RPMI8226 (cell line): ENCODE data around the gene PSMD3.
"Not testable (repeated sequence)": the region's sequence is repeated elsewhere in the genome, so short reads cannot be mapped to it uniquely, and the experiment has no call there.

Source experiments
- DNase-seq: peaks from one replicate; pipeline ENCODE4 v3.0.0-alpha.2; 2015

PSMD3 gene

DNA sequence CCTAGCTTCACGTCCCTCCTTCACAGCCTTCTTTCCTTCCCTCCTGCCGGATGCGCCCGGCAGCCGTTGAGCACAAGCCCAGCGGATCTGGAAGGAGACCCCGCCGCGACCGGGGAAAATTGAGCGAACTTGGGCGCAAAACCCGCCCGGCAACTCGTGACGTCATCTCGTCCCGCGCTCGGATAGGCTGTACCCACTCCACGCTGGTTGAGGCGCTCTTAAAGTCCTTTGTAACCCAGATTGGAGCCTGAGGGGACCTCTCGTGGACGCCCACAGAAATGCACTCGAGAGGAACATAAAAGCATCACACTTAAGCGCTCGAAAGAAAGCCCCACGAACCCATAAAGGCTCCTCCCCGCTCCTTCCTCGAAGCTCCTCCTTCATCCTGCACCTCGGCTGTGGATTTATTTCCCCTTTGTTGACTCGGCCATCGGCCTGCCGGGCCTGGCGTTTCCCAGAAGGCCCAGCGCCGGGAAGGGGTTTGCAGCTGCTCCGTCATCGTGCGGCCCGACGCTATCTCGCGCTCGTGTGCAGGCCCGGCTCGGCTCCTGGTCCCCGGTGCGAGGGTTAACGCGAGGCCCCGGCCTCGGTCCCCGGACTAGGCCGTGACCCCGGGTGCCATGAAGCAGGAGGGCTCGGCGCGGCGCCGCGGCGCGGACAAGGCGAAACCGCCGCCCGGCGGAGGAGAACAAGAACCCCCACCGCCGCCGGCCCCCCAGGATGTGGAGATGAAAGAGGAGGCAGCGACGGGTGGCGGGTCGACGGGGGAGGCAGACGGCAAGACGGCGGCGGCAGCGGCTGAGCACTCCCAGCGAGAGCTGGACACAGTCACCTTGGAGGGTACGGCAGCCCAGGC is at the start of gene PSMD3:
PSMD3 (plus strand) TSS at position 457 of the 856 bp plus-strand sequence; CDS start at position 621, 164 bp downstream.
- DNase-seq, result peak; percentile 98

DNA sequence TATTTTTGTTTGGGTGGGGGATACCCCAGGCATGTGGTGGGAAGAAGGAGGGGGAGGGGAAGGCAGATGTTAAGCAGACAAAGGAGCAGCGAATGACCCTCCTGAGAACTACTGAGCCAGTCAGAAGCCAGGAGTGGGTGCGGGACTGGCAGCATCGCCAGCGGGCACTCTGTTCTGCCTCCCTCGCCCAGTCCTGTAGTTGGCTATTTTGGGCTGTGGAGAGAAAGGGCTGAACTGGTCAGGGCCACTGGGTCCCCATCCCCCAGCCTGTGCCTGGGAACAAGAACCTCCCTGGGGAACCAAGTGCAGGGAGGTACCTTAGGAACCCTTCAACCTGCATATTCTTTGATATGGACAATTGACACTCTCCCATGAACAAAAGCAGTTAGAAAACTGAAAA is 46.7 kb upstream of the PSMD3 start:
- DNase-seq, result no peak

DNA sequence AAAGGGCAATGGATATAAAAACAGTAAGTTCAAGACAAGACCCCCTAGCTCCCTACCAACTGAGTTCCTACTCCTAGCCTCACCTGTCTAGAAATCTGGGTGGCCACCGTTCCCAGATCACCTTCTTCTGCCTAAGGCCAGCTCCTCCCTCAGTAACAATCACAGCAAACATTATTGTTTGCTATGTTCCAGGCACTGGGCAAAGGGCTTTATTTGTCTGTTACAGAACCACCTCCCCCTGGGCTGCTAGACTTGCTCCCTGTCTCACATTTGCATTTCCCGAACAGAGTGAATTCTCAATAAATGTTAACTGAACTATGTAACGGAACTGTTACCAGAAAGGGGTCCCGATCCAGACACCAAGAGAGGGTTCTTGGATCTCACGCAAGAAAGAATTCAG is 46.3 kb upstream of the PSMD3 start:
- DNase-seq, result no peak

DNA sequence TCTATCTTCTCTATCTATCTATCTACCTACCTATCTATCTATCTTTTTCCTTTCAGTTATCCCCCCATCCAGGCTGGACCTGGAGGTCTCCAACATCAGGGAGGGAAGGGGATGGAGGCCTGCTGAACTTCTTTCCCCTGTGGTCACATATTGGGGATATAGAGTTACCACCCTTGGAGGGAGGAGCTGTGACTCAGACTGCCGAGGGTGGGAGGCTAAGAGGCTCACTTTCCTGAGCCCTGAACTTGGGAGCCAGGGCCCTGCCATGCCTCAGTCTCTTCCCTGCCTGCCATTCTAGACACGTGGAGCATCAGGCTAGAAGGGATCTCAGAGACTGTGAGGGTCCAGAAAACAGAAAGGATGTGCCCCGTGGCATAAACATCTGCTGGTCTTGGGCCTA is 44.7 kb upstream of the PSMD3 start:
- DNase-seq, result no peak

DNA sequence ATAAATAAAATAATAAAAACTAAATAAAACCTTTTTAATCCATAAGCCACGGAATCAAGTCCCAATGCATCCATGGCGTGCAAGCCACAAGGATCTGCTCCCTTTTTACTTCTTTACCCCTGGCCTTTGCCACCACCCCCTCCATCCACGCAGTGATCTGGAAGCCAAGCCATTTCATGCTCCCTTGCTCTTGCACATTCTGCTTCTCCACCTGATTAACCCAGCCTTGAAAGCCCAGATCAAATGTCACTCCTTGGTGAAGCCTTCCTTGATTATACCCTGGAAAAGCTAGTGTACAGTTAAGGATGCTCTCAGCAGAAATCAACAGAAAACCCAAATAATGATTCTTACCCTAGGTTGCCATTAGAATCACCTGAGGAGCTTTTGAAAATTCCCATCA is 43.2 kb upstream of the PSMD3 start:
- no peak for DNase-seq

DNA sequence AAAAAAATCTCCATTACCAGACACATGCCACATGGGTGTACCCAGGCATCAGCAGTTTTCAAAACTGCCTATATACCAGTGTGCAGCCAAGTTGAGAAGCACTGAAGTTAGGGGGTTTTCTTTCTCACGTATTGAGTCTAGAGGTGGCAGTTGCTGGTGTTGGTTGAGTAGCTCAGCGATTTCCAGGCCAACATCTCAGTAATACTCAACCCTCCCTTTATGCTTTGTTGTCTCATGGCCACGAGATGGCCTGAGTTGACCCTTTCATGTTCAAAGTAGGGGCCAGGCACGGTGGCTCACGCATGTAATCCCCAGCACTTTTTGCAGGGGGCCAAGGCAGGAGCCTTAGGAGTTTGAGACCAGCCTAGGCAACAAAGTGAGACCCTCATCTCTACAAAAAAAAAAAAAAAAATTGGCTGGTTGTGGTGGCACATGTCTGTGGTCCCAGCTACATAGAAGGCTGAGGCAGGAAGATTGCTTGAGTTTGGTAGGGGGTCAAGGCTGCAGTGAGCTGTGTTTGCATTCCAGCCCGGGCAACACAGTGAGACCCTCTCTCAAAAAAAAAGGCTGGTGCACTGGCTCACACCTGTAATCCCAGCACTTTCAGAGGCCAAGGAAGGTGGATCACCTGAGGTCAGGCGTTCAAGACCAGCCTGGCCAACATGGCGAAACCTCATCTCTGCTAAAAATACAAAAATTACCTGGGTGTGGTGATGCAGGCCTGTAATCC is 42.3 kb upstream of the PSMD3 start:
- no peak for DNase-seq

DNA sequence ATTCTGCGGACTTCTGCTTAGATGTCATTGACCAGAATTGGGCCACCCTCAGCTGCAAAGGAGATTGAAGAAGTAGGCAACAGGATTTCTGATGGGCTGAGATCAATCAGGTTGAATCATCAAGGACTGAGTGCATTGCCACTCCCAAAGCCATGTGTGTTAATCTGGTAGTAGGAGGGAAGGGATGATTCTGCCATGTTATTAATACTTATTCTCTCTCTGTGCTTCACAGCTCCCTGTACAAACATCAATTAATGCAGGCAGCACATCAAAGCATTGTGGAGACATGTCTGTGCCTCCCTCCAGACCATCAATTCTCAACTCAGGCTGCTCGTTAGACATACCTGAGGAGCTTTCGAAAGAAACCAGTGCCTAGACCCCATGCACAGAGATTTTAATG is 41.5 kb upstream of the PSMD3 start:
- DNase-seq, result no peak

DNA sequence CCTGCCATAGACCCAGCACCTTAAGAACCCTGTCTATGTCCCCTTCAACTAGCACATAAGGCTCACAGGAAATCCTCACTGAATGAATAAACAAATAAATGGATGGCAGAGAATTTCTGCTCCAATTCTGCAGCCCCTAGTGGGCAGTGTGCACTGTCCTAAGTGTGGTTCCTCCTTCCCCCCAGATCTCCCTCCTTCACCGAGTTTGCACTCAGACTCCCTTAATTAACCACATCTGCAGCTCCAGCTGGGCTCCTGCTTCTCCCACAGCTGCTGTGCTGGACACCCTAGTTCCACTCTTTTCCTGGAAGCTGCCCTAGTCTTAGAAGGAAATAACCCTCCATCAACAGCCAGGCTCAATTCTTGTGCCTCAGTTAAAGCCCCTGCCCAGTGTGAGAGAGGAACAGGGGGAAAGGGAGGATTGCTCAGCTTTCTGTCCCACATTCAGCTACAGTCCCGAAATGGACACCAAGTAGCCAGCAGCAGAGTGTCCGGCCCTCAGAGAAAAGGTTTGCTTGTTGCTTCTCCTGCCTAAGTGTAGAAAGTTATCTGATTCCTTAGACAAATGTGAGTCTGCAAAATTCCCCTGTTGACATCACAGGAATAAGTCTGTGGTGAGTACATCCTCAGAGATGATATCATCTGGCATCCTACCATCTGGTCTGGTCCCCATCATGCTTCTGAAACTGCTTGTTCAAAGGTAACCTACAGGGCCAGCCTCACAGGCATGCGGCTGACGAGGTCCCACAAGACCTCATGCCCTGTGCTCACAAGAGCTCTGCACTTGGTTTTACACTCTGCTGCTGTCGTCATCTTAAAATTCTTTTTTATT is 40.8 kb upstream of the PSMD3 start:
- DNase-seq, result peak; percentile 86

DNA sequence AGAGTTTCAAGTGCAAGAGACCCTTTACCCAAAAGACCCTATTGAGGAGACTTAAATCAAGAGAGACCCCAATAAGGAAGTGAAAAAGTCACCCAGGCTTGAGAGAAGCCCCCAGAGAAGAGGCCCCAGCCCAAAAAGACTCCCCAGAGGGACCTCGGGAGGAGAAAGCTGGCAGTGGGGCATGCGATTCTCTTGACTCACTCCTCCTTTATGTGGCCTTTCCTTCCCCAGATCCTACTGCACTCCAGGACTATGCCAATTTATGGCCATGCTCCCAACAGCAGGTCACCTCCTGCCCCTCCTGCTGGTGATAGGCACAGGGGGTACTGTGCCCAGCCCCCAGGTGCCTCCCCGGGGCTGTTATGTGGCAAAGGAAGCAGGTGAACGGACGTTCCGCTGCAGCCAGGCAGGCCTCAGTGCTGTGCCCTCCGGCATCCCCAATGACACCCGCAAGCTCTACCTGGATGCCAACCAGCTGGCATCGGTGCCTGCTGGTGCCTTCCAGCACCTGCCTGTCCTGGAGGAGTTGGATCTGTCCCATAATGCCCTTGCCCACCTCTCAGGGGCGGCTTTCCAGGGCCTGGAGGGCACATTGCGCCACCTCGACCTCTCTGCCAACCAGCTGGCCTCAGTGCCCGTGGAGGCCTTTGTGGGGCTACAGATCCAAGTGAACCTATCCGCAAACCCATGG is 36.8 kb upstream of the PSMD3 start:
- no peak for DNase-seq

DNA sequence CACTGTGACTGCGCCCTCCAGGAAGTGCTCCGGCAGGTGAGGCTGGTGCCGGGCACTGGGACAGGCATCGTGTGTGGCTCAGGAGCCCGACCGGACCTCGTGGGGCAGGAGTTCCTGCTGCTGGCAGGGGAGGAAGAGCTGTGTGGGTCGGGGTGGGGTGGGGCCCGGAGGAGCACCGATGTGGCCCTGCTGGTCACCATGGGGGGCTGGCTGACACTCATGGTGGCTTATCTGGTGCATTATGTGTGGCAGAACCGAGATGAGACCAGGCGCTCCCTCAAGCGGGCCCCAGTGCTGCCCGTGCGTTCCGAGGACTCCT is 36.3 kb upstream of the PSMD3 start:
- DNase-seq, result no peak

DNA sequence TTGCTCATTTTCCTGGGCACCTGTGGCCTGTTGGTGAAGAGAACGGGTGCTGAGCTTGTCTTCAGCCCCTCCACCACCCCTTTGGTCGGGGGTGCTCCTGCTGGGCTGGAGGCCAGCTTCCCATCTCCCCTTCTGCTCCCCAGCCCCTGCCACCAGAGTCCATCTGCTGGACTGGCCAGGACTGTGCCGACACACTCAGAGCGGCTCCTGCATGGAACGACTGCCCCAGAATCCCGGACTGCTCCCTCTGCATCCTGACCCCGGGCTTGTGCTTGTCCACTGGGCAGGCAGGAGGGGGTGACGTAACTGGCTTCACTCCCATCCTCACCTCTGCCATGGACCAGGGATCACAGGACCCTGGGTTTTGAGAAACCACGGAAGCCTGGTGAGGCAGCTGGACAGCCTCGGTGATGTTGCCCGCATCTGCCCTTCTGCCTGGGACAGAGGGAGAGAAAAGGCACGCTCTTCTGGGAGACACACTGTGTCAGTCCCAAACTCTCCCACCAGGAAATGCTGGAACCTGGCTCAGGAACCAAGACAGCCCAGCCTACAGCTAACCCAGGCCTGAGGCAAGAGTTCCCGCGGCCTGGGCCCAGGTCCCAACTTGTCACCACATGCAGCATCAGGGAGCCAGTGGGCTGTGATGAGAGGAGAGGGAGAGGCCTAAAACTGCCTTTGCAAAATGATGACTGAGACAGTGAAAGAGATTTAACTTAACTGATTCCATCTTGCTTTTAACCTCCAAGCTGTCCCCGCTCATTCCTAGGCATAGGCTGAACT is 33.9 kb upstream of the PSMD3 start:
- DNase-seq, result no peak

DNA sequence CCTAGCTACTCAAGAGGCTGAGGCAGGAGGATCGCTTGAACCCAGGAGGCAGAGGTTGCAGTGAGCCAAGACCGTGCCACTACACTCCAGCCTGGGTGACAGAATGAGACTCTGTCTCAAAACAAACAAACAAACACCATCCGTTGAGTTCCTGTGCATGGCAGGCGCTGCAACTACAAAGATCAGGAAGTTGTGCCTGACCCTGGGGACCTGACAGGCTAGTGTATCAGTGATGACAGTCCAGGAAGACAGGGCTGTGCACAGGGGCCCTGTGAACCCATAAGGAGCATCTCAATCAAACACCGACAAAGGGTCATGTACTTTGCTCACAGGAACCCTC is 32.1 kb upstream of the PSMD3 start:
- DNase-seq, result not testable (repeated sequence)

DNA sequence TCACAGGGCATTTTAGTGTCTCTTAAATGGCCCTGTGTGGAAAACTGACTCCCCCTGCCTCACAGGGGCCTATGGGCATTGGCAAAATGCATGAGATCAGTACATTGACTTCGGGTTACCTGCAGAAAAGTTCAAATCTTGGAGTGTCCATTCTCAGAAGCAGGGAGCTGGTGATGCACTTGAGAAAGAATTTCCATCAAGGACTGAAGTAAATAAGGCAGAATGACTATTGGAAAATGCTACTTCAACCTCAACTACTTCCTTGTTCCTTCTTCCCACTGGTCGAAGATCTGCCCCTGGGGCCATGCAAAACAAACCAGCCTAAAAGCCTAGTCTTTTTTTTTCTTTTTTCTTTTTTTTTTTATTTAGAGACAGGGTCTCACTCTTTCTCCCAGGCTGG is 31.6 kb upstream of the PSMD3 start:
- no peak for DNase-seq

DNA sequence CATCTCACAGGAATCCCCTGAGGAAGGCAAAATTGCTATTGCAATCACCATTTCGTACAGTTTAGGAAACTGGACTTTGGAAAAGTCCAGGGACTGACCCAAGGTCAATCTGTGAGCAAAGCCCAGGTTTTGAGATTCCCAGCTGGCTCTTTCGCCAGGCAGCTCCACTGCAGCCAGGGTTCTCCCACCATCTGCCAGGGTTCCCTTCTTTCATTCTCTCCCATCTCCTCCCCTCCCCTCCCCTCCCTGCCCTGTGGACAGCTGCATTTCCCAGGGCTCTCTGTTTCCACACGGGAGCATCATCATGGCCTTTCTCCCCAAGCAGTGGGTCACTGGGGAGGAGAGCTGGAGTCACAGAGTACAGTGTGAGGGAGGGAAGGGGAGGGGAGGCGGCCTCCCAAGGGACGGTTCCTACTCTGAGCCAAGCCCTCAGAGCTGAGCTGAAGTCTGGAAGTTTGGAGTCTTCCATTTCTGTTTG is 29.7 kb upstream of the PSMD3 start:
- no peak for DNase-seq

DNA sequence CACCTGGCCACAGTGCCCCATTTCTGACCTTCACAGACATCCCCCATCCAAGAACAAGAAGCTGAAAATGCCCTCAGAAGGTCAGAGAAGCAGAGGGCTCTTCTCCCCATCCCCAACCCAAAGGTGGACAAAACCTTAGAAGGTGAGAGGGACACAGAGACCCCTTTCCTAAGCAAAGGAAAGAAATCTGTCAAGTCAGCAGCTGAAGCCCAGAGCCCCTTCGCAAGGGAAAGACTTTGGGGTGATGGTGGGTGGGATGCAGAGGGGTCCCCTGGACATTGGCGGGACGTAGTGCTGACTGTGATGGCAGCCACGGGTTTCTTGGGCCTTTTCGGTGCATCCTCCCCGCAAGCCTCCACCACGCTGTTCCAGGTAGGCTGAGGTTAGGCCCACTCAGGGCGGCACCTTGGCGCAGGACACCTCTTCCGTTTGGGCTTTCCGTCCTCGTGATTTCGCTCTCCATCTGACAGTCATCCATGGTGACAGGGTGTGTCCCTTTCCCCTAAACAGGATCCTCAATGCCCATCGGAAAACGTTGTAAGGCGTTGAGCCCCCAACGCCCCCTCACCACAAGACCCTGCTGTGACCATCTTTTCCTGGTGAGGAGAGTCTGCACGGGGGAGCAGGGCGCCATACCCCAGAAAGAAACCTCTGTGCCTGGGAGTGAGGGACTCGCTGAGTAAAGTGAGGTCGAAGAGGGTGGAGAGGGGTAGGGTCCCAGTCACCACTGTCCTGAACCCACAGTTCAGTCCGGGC is 28.5 kb upstream of the PSMD3 start:
- no peak for DNase-seq

DNA sequence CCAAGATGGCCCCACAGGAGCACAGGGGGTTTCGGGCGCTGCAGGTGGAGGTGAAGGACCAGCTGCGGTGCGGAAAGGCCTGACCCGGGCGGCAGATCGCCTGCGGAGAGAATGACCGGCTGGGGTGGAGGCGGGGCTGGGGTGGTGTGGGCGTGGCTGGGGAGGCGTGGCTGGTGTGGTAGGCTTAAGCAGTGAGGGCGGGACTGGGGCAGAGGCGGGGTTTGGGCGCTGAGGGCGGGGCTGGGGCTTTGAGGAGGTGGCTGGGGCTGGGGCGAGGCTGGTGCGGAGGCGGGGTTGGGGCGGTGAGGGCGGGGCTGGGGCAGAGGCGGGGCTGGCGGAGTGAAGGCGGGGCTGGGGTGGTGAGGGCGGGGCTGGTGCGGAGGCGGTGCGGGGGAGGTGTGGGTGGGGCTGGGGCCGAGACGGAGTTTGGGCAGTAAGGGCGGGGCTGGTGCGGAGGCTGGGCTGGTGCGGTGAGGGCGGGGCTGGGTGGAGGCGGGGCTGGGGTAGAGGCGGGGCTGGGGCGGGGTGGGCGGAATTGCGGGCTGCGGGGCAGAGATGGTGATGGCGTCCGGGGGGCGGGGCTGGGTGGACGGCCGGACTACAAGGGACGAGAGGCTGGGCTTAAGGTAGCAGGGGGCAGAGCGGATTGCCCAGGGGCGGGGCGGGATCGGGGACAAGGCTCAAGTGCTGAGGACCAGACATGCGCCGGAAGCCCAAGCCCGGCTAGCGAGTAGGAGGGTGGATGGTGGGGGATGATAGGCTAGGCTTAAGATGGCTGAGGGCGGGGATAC is 27.7 kb upstream of the PSMD3 start:
- DNase-seq, result peak; percentile 94

DNA sequence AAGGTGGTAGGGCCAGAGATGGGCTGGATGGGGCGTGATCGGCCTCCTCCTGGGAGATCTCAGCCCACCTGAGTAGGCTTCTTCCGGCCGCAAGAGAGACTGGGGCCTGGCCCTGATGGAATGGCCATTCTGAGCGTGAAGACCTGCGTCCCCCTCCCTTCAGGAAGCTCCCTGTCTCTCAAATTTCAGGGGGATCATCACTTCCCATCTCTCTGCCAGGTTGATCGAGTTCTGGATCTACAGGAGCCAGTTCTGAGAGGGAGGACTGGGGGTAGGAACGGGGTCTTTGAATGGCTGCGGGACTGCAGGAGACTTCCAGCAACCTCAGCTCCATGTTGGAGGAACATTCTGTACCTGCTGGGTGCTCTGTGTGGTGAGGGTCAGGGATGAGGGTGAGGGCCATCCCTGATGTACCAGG is 27.1 kb upstream of the PSMD3 start:
- DNase-seq, result no peak

DNA sequence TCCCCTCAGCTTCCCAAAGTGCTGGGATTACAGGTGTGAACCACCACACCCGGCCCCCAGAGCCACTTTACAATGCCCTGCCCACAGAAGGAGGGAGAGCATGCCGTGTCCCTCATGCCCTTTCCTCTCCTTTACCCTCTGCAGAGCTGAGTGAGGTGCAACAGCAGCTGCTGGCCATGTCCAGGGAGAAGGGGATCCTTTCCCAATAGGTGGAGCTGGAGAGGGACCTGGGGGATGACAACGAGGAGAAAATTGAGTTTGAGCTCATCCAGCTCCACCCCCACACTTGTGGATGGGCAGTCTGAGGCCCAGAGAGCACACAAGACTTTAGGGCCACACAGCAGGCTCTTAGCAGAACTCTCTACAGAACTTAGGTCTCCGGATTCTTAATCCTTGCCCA is 25.7 kb upstream of the PSMD3 start:
- no peak for DNase-seq

DNA sequence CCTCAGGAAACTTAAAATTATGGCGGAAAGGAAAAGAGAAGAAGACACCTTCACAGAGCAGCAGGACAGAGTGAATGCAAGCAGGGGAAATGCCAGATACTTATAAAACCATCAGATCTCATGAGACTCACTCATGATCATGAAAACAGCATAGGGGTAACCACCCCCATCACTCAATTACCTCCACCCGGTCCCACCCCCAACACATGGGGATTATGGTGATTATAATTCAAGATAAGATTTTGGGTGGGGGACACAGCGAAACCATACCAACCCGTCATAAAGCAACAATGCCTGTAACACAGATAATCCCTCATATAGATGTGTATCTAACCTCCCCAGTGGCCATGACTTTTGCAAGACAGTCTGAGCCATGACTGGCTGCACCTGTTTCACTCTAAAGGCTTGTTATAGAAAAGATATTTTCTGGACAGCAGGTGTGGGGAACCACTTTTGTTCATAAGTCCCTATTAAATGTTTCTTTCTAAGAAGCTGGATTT is 24.8 kb upstream of the PSMD3 start:
- no peak for DNase-seq

DNA sequence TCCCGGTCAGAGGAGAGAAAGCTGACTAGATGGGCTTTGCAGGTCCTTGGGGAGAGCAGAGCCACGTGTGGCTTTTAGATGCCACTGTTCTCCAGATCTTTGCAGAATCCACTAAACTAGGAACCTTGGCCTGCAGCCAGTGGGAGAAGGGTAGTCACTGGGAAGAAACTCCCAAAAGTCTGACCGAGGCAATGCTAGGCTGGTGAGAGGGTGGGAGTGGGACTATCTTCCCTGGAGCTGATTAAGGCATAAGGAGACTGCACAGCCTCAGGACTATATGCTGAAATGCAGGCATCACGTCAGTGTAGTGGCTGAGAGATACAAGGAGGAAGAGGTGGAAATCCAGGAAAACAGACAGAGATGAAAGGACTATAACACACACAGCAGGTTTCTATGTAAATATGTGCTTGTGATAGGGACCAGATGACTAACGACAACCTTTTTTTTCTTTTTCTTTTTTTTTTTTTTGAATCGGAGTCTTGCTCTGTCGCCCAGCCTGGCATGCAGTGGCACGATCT is 20.0 kb upstream of the PSMD3 start:
- DNase-seq, result no peak
